ENCODE measurements around the gene PPP2R5C.

PPP2R5C gene

DNA sequence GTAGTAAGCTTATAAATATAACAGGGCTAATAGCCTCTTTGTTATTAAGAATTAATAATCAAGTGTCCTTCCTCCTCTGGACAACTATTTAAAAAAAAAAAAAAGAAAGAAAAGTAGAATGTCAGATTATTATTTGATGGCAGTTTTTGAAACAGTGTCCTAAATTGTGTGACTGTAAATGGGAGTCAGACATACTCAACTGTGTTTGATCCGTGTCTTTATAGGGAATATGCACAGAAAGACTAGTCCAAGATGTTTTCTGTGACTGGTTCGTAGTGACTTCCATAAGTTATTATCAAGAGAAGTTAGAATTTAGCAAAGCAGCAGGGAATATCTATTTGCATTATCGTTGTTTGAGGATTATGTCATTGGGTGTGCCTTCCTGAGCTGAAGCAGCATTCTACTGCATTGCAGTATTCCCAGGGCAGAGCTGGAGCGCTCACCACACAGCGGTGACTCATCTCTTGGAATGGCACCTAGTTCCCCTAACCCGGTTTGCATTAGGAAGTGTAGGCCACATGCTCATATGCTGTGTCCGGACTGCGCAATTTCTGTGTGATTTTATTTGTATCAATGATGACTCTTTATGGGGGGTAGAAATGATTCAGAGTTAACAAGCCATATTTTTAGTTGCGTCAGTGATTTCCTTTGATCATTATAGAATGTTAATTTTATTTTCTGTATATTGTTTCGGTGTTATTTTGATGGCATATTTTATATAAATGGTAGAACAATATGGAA lies 210.8 kb downstream of the PPP2R5C start:
- DNase-seq: peak; percentile 0

DNA sequence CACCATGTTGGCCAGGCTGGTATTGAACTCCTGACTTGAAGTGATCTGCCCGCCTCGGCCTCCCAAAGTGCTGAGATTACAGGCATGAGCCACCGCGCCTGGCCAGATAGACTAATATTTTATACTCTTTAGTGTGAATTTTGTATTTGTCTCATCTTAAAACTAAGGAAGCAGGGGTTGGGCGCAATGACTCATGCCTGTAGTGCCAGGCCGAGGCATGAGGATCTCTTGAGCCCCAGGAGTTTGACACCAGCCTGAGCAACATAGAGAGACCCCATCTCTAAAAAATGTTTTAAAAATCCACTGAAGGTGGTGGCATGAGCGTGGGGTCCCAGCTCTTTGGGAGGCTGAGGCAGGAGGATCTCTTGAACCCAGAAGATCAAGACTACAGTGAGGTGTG lies 211.8 kb downstream of the PPP2R5C start:
- DNase-seq: no peak

DNA sequence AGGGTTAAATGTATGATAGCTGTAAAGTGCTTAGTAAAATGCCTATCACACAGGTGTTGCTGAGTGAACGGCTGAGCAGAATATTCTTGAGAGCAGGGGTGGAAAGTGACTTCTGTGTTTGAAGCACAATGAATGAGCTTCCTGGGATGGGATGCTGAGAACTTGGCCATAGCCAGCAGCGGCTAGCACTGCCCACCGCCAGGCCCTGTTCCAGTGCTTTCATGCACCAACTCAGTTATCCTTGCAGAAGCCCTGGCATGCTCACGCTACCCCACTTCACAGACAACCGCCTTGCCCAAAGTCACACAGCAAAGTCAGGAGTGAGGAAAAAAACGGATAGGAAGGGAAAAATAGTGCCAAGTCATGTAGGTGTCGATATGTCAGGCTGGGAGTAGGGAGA lies 213.7 kb downstream of the PPP2R5C start:
- DNase-seq: no peak

Data from SIG-M5 (cell line).